SK-N-DZ (cell line): ENCODE data around the gene TEX35.

Experiments
- small RNA-seq, 2 experiments: library from RNA; depleted of rRNA; stranded (forward); fragments of <200 nt; gene quantifications; one replicate each; pipeline ENCODE3, GENCODE V24; 2014

TEX35 gene

Small RNA genes lying within 50 kb of the gene (small RNA-seq; reads per million reads assigned to genes)
- gene RF00017 (0 reads per million in 2 experiments), gene RNA5SP69 (0 reads per million in 2 experiments)
